PC-9 (cell line): ENCODE measurements around the gene PRKAR2B. TPM values are rescaled to one million over a fixed set of nuclear protein-coding genes. Genes with fewer than 3 reads are reported as not detected.

Experiments used
- BruUV-seq: library from RNA; stranded (reverse); fragments of 400-500 nt; replicated peaks from 2 replicates; lab custom pipeline; 2021; lab: Mats Ljungman, UMichigan
- CTCF ChIA-PET: fragments of 300-600 bp; sonication (Branson Sonifier 250); formaldehyde crosslinking; loops from one replicate; lab custom pipeline; 2022; ENCODE audit warnings: antibody characterized with exemption; lab: Charles Lee
- POLR2A ChIA-PET: fragments of 300-600 bp; sonication (Branson Sonifier 250); formaldehyde crosslinking; loops from one replicate; lab custom pipeline; 2022; ENCODE audit warnings: antibody characterized with exemption; ENCODE audit not compliant: unreplicated experiment; lab: Charles Lee
- DNase-seq, 2 experiments: peaks; one replicate each; pipeline versions ENCODE4 v3.0.0 to v3.0.0-alpha.2; 2015 to 2022; ENCODE audit warnings: mixed read lengths in 1 of 2
- H2AFZ ChIP-seq: fragments of 200-600 bp; sonication (generic); 2 replicates; pipeline ENCODE4 v1.8.1; 2017; ENCODE audit warnings: antibody characterized with exemption
- H3F3A ChIP-seq: fragments of 200-600 bp; sonication (generic); 2 replicates; pipeline ENCODE4 v1.8.1; 2017; ENCODE audit warnings: antibody characterized with exemption, mild to moderate bottlenecking, low read depth; ENCODE audit not compliant: insufficient read depth
- H3K27ac ChIP-seq: fragments of 200-600 bp; sonication (generic); 2 replicates; pipeline ENCODE4 v1.6.1; 2016; ENCODE audit warnings: mixed run types
- H3K27me3 ChIP-seq: fragments of 200-600 bp; sonication (generic); 2 replicates; pipeline ENCODE4 v1.6.1; 2016; ENCODE audit warnings: low read depth, mixed run types; ENCODE audit not compliant: insufficient read depth
- H3K36me3 ChIP-seq: fragments of 200-600 bp; sonication (generic); 2 replicates; pipeline ENCODE4 v1.6.1; 2016; ENCODE audit warnings: low read depth, mixed run types
- H3K4me1 ChIP-seq: fragments of 200-600 bp; sonication (generic); replicated peaks from 2 replicates; pipeline ENCODE4 v1.6.1; 2016; ENCODE audit warnings: mixed run types; ENCODE audit not compliant: insufficient read depth
- H3K4me2 ChIP-seq: fragments of 200-600 bp; sonication (generic); 2 replicates; pipeline ENCODE4 v1.6.1; 2017; ENCODE audit warnings: mixed run types
- H3K4me3 ChIP-seq: fragments of 200-600 bp; sonication (generic); 2 replicates; pipeline ENCODE4 v1.6.1; 2016; ENCODE audit warnings: mixed run types
- H3K79me2 ChIP-seq: fragments of 200-600 bp; sonication (generic); 2 replicates; pipeline ENCODE4 v1.6.1; 2017; ENCODE audit warnings: low read depth, mixed run types
- H3K9me2 ChIP-seq: fragments of 200-600 bp; sonication (generic); 2 replicates; pipeline ENCODE4 v1.8.1; 2017; ENCODE audit warnings: mild to moderate bottlenecking; ENCODE audit not compliant: insufficient read depth
- H3K9me3 ChIP-seq: fragments of 200-600 bp; sonication (generic); 2 replicates; pipeline ENCODE4 v1.8.1; 2016; ENCODE audit warnings: low read depth; ENCODE audit not compliant: insufficient read depth
- H4K20me1 ChIP-seq: fragments of 200-600 bp; sonication (generic); 2 replicates; pipeline ENCODE4 v1.8.1; 2017; ENCODE audit not compliant: insufficient read depth
- EZH2 ChIP-seq: fragments of 200-600 bp; sonication (generic); IDR thresholded peaks from 2 replicates; pipeline ENCODE4 v1.8.0; 2017; ENCODE audit warnings: antibody characterized with exemption, low read depth
- intact Hi-C: fragments of 100-400 bp; cut with micrococcal nuclease; formaldehyde crosslinking; loops from one replicate; pipeline ENCODE4 v1.10.0; 2022; ENCODE audit not compliant: unreplicated experiment
- total RNA-seq: library from RNA; stranded (reverse); gene quantifications from 2 replicates; pipeline ENCODE4 v1.2.3, GENCODE V29; 2021
- TF ChIP-seq, protein P1 (sequence below): fragments of 200-600 bp; sonication (generic); conservative IDR thresholded peaks from 2 replicates; pipeline ENCODE4 v1.6.1; 2017; ENCODE audit warnings: mixed run types, antibody characterized with exemption, mild to moderate bottlenecking, moderate library complexity

Gene PRKAR2B
- total RNA-seq, 1 experiment from 2014 or later, result 2.9 TPM

DNA sequence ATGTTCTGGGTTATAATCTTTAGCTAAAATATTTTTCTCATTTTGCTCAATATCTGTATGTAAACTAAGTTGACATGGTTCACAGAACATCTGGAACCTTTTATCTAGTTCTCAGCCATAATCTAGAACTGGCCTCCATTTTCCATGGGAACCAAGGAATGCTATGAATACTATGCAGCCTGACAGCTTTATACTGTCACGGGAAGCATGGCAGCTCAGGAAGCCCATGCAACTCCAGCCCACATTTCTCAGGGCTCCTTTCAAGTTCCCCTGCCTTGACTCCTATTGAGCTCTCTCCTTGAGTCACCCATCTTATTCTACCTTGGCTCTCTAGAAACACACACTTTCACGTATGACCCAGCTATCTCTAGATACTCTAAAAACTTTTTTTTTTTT, 36.6 kb upstream of the PRKAR2B start:
- H3F3A ChIP-seq, result no peaks in the 10 kb centered on the region
- intact Hi-C loops, result no loop called here
- TF ChIP-seq, protein P1, sequence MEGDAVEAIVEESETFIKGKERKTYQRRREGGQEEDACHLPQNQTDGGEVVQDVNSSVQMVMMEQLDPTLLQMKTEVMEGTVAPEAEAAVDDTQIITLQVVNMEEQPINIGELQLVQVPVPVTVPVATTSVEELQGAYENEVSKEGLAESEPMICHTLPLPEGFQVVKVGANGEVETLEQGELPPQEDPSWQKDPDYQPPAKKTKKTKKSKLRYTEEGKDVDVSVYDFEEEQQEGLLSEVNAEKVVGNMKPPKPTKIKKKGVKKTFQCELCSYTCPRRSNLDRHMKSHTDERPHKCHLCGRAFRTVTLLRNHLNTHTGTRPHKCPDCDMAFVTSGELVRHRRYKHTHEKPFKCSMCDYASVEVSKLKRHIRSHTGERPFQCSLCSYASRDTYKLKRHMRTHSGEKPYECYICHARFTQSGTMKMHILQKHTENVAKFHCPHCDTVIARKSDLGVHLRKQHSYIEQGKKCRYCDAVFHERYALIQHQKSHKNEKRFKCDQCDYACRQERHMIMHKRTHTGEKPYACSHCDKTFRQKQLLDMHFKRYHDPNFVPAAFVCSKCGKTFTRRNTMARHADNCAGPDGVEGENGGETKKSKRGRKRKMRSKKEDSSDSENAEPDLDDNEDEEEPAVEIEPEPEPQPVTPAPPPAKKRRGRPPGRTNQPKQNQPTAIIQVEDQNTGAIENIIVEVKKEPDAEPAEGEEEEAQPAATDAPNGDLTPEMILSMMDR, result no peak
- no peak for TF ChIP-seq EZH2
- ChIA-PET CTCF (interaction anchor here (0.6 kb wide), 1 partner anchor 105 kb away, joined by 3 read pairs; no protein-coding TSS in a partner anchor), POLR2A (no interaction called here)
- H3K27ac ChIP-seq, result no peak overlapping the region
- no peaks in the 10 kb centered on the region for H3K9me2 ChIP-seq
- H3K4me1 ChIP-seq, result no peaks in the 10 kb centered on the region
- H2AFZ ChIP-seq, result no peak overlapping the region
- no peak overlapping the region for H3K4me2 ChIP-seq
- H3K79me2 ChIP-seq, result no peaks in the 10 kb centered on the region
- no TSS peak for BruUV-seq
- no peak for DNase-seq
- H3K9me3 ChIP-seq, result no peaks in the 10 kb centered on the region
- H3K4me3 ChIP-seq, result no peak overlapping the region
- H3K27me3 ChIP-seq, result no peaks in the 10 kb centered on the region
- no peaks in the 10 kb centered on the region for H4K20me1 ChIP-seq
- H3K36me3 ChIP-seq, result no peaks in the 10 kb centered on the region

DNA sequence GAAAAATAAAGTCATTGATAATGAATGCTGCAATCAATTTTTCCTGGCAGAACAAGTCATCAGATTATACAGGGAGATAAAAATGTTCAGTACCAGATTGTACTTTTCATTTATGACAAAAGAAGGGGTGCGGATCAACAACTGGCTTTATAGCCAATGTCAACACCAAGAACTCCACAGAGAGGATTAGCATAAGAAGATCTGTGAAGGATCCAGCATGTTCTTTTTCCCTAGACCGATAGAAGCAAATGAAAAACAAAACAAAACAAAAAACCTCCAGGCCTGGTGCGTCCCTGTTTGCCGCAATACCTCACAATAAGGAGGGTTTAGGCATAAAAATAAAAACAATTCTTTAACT, 34.7 kb upstream of the PRKAR2B start:
- H3K4me3 ChIP-seq, result no peak overlapping the region
- no peaks in the 10 kb centered on the region for H3F3A ChIP-seq
- no peaks in the 10 kb centered on the region for H3K9me3 ChIP-seq
- intact Hi-C loops, result no loop called here
- H4K20me1 ChIP-seq, result no peaks in the 10 kb centered on the region
- no peaks in the 10 kb centered on the region for H3K27me3 ChIP-seq
- H2AFZ ChIP-seq, result no peak overlapping the region
- TF ChIP-seq, protein P1, result no peak
- TF ChIP-seq EZH2, result no peak
- CTCF ChIA-PET, result no interaction called here
- no peaks in the 10 kb centered on the region for H3K79me2 ChIP-seq
- H3K27ac ChIP-seq, result no peak overlapping the region
- no peaks in the 10 kb centered on the region for H3K4me1 ChIP-seq
- POLR2A ChIA-PET, result interaction anchor here (0.6 kb wide), 1 partner anchor 11 kb away, joined by 3 read pairs; no protein-coding TSS in a partner anchor
- H3K9me2 ChIP-seq, result no peaks in the 10 kb centered on the region
- no peaks in the 10 kb centered on the region for H3K36me3 ChIP-seq
- no peak overlapping the region for H3K4me2 ChIP-seq
- no TSS peak for BruUV-seq
- DNase-seq, result no peak

DNA sequence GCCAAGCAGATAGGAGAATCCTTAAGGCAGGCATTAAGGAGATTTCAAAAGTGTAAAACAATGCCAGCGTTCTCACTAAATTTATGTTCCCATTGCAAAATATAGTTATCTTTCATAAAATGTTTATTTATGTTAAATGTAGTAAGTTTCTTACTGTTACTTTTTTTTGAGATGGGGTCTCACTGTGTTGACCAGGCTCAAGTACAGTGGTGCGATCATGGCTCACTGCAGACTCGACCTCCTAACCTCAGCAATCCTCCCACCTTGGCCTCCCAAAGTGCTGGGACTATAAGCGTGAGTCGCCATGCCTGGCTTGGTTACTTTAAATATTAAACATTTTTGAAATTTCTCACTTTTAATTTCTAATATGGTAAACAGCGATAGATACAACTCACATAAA, 31.8 kb upstream of the PRKAR2B start:
- CTCF ChIA-PET, result no interaction called here
- H3K4me2 ChIP-seq, result no peak overlapping the region
- intact Hi-C loops, result no loop called here

More for the DNA sequence above, 31.8 kb upstream of the PRKAR2B start:
- no peaks in the 10 kb centered on the region for H3K36me3 ChIP-seq
- H3F3A ChIP-seq, result no peaks in the 10 kb centered on the region
- H3K79me2 ChIP-seq, result no peaks in the 10 kb centered on the region
- no peaks in the 10 kb centered on the region for H4K20me1 ChIP-seq
- H3K27ac ChIP-seq, result no peak overlapping the region
- H3K27me3 ChIP-seq, result no peaks in the 10 kb centered on the region
- H3K9me3 ChIP-seq, result no peaks in the 10 kb centered on the region
- POLR2A ChIA-PET, result no interaction called here
- H2AFZ ChIP-seq, result no peak overlapping the region
- no peaks in the 10 kb centered on the region for H3K9me2 ChIP-seq
- BruUV-seq, result no TSS peak
- H3K4me3 ChIP-seq, result no peak overlapping the region
- H3K4me1 ChIP-seq, result no peaks in the 10 kb centered on the region
- DNase-seq, result no peak
- no peak for TF ChIP-seq EZH2
- TF ChIP-seq, protein P1, result no peak
